Esophagus squamous epithelium (tissue), 4 donors: ENCODE measurements around the gene CTIF.

ENCODE experiments used
- POLR2A ChIP-seq, 4 donors: fragments of 450-650 bp; IDR thresholded peaks; one replicate each; pipeline ENCODE4 v1.6.1; 2017; ENCODE audit warnings: antibody characterized with exemption in 4 of 4, mild to moderate bottlenecking in 4 of 4, moderate library complexity in 3 of 4
- TF ChIP-seq, protein P1 (sequence below), 6 experiments: fragments of 450-650 bp in 4 of 6; fragments of 200-600 bp in 2 of 6; sonication (generic) in 2 of 6; IDR thresholded peaks; one replicate each; pipeline ENCODE4 v1.5.1; 2016 to 2019; ENCODE audit warnings: antibody characterized with exemption in 6 of 6, mild to moderate bottlenecking in 4 of 6, moderate library complexity in 4 of 6

GRCh38 chr18:48743886-48744285, 205.1 kb downstream of the CTIF start:
- TF ChIP-seq, protein P1, sequence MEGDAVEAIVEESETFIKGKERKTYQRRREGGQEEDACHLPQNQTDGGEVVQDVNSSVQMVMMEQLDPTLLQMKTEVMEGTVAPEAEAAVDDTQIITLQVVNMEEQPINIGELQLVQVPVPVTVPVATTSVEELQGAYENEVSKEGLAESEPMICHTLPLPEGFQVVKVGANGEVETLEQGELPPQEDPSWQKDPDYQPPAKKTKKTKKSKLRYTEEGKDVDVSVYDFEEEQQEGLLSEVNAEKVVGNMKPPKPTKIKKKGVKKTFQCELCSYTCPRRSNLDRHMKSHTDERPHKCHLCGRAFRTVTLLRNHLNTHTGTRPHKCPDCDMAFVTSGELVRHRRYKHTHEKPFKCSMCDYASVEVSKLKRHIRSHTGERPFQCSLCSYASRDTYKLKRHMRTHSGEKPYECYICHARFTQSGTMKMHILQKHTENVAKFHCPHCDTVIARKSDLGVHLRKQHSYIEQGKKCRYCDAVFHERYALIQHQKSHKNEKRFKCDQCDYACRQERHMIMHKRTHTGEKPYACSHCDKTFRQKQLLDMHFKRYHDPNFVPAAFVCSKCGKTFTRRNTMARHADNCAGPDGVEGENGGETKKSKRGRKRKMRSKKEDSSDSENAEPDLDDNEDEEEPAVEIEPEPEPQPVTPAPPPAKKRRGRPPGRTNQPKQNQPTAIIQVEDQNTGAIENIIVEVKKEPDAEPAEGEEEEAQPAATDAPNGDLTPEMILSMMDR (IDR thresholded peaks at IDR 0.05) = no peak
- no peak for TF ChIP-seq POLR2A (IDR thresholded peaks at IDR 0.05)
